Right atrium auricular region (tissue), 2 donors: ENCODE results near the gene HGS. TPM values are rescaled to one million over a fixed set of nuclear protein-coding genes. Genes with fewer than 3 reads are reported as not detected.

Source experiments
- DNase-seq: peaks from one replicate; pipeline ENCODE4 v3.0.0-alpha.2; 2019; ENCODE audit warnings: low spot score
- H3K27ac ChIP-seq, 2 donors: fragments of 200-600 bp; sonication (generic); 1 replicate in 1 of 2; 2 replicates in 1 of 2; pipeline ENCODE4 v1.5.1; 2016 to 2019
- H3K27me3 ChIP-seq, 2 donors: fragments of 200-600 bp; sonication (generic); one replicate each; pipeline versions ENCODE4 v1.5.1 to v1.6.0; 2017 to 2019
- H3K36me3 ChIP-seq: fragments of 200-600 bp; sonication (generic); one replicate; pipeline ENCODE4 v1.5.1; 2016
- H3K4me1 ChIP-seq, 2 donors: fragments of 200-600 bp; sonication (generic); one replicate each; pipeline versions ENCODE4 v1.5.1 to v1.6.0; 2017 to 2019
- H3K4me3 ChIP-seq, 2 donors: fragments of 200-600 bp; sonication (generic); 1 replicate in 1 of 2; 2 replicates in 1 of 2; pipeline ENCODE4 v1.5.1; 2017 to 2019; ENCODE audit warnings: mild to moderate bottlenecking in 1 of 2, moderate library complexity in 1 of 2
- H3K9me3 ChIP-seq, 2 donors: fragments of 200-600 bp; sonication (generic); one replicate each; pipeline ENCODE4 v1.5.1; 2019
- CTCF ChIP-seq, 2 donors: fragments of 200-600 bp; sonication (generic); IDR thresholded peaks; one replicate each; pipeline ENCODE4 v1.5.1; 2019; ENCODE audit warnings: antibody characterized with exemption in 2 of 2
- total RNA-seq, 2 donors: library from RNA; depleted of rRNA; stranded (reverse); fragments of >200 nt; gene quantifications; one replicate each; pipeline ENCODE4 v1.1.0, GENCODE V29; 2016

The HGS gene
- total RNA-seq, 2 donors from 2014 or later: 33.7 to 59.5 TPM

- no peak for DNase-seq
- Histone ChIP-seq H3K27me3 (no peaks in the 10 kb centered on the region), H3K4me3 (no peak overlapping the region), H3K27ac (no peak overlapping the region), H3K36me3 (peaks cover 83% of the 10 kb centered on the region), H3K4me1 (peaks cover 0 to 18% of the 10 kb centered on the region in 2 donors), H3K9me3 (no peaks in the 10 kb centered on the region)
- TF ChIP-seq CTCF (IDR thresholded peaks at IDR 0.05): no peak
Measured at GRCh38 chr17:81688616-81689015, 4.8 kb downstream of the HGS start.

GRCh38 chr17:81690066-81690465, 6.3 kb downstream of the HGS start:
- Histone ChIP-seq H3K9me3 (no peaks in the 10 kb centered on the region), H3K27ac (no peak overlapping the region), H3K27me3 (no peaks in the 10 kb centered on the region), H3K4me3 (no peak overlapping the region), H3K4me1 (peaks cover 0 to 10% of the 10 kb centered on the region in 2 donors), H3K36me3 (peaks cover 98% of the 10 kb centered on the region)
- TF ChIP-seq CTCF (IDR thresholded peaks at IDR 0.05): no peak
- no peak for DNase-seq

GRCh38 chr17:81690549-81690948, 6.7 kb downstream of the HGS start:
- peaks cover 100% of the 10 kb centered on the region for H3K36me3 ChIP-seq
- DNase-seq: no peak

GRCh38 chr17:81691196-81691595, 7.4 kb downstream of the HGS start:
- DNase-seq: no peak
- peaks cover 100% of the 10 kb centered on the region for H3K36me3 ChIP-seq
- H3K9me3 ChIP-seq: no peaks in the 10 kb centered on the region
- TF ChIP-seq CTCF (IDR thresholded peaks at IDR 0.05): no peak
- no peaks in the 10 kb centered on the region for H3K27me3 ChIP-seq
- H3K4me1 ChIP-seq: no peaks in the 10 kb centered on the region
- no peak overlapping the region for H3K27ac ChIP-seq
- no peak overlapping the region for H3K4me3 ChIP-seq

More at GRCh38 chr17:81690549-81690948, 6.7 kb downstream of the HGS start:
- Histone ChIP-seq H3K4me3 (no peak overlapping the region), H3K4me1 (peaks cover 0 to 5% of the 10 kb centered on the region in 2 donors), H3K27me3 (no peaks in the 10 kb centered on the region), H3K9me3 (no peaks in the 10 kb centered on the region), H3K27ac (no peak overlapping the region)
- no peak for TF ChIP-seq CTCF (IDR thresholded peaks at IDR 0.05)

- Histone ChIP-seq H3K27ac (no peak overlapping the region), H3K4me3 (no peak overlapping the region), H3K27me3 (no peaks in the 10 kb centered on the region), H3K4me1 (peaks cover 0 to 2% of the 10 kb centered on the region in 2 donors), H3K9me3 (no peaks in the 10 kb centered on the region), H3K36me3 (peaks cover 100% of the 10 kb centered on the region)
- no peak for DNase-seq
- TF ChIP-seq CTCF (IDR thresholded peaks at IDR 0.05): no peak
Measured at GRCh38 chr17:81691608-81692007, 7.8 kb downstream of the HGS start.

GRCh38 chr17:81693509-81694210, 9.8 kb downstream of the HGS start:
- H3K36me3 ChIP-seq: peaks cover 93% of the 10 kb centered on the region
- DNase-seq: no peak

More at GRCh38 chr17:81693509-81694210, 9.8 kb downstream of the HGS start:
- Histone ChIP-seq H3K27ac (no peak overlapping the region), H3K4me3 (no peak overlapping the region), H3K9me3 (no peaks in the 10 kb centered on the region), H3K27me3 (no peaks in the 10 kb centered on the region), H3K4me1 (peaks cover 0 to 18% of the 10 kb centered on the region in 2 donors)
- TF ChIP-seq CTCF (IDR thresholded peaks at IDR 0.05): no peak
